Pons (tissue), 1 donor: ENCODE measurements around the gene P2RY12.
A peak's percentile ranks its signal among the peaks of the same experiment; 100 is the strongest.

ENCODE experiments used
- DNase-seq: peaks from one replicate; pipeline ENCODE4 v3.0.0-alpha.2; 2016; ENCODE audit warnings: low spot score

P2RY12 gene

GRCh38 chr3:151384741-151385174, at the start of gene P2RY12:
Gene P2RY12 (minus strand): TSS chr3:151384753. CDS start chr3:151338845, 45,908 bp downstream.
- DNase-seq, result peak; percentile 89

- no peak for DNase-seq
These were observed 48.2 kb upstream of the P2RY12 start for GRCh38 chr3:151432616-151433372.

DNA sequence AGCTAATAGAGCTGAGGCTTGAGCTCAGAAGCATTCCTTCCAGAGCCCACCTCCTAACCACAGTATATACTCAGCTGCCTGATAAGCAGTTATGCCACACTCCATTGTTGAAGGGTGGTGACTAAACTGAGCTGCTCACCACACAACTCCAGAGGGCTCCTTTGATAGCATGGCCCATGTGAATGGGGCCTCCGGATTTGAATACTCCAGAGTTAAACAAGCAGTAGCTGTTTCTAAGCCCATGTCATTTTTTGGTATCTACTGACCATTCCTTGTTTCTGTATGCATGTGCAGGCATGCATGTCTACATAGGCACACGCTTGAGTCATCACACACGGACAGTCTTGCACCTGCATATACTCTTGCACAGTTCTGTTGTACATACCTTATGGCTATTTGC, 47.4 kb upstream of the P2RY12 start:
- DNase-seq, result no peak

DNA sequence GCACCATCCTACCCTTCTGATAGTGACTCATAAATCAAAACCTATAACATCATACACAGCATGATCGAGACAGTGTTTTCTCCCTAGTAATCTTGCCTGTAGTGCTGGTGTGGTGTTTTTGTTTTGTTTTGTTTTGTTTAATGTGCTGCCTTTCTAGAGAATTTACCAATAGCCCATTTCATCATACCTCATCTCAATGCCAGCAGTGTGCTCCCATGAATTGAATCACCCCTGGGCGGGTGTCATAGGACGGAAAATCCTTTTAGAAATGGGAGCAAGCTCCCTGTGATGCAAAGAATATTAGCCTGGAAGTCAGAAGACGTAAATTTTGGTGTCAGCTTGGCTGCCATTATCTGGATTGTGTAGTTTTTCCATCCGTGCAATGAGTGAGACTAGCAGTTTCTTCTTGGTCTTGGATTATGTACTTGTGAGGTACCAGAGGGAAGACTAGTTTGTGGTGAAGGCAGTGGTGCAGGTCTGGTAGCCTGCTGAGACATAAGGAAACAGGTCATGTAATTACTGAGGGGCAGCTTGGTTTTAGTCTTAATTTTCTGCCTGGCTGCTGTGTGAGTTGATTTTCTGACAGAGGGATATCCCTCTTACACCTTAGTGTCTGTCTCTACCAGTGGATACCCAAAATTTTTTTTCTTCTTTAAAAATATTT, 46.4 kb upstream of the P2RY12 start:
- DNase-seq, result no peak

GRCh38 chr3:151428386-151428785, 43.8 kb upstream of the P2RY12 start:
- DNase-seq, result no peak

DNA sequence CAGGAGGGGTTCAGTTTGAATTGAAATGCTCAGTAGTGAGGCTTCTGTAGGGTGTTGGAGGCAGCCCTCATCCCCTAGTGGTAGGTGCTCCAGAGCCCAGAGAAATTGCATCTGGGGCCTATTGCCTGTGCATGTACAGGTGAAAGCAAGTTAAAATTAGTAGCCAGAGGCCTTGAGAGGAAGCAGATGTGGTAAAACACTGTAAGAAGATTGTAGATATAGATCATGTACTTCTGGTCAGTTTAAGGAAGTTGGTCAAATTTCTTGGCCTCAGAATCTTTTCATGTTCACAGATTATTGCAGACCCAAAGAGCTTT, 41.7 kb upstream of the P2RY12 start:
- no peak for DNase-seq

GRCh38 chr3:151425627-151426340, 41.2 kb upstream of the P2RY12 start:
- no peak for DNase-seq

GRCh38 chr3:151423091-151423490, 38.5 kb upstream of the P2RY12 start:
- DNase-seq, result no peak

GRCh38 chr3:151421938-151422337, 37.4 kb upstream of the P2RY12 start:
- no peak for DNase-seq

GRCh38 chr3:151419806-151420205, 35.3 kb upstream of the P2RY12 start:
- no peak for DNase-seq

GRCh38 chr3:151415289-151415688, 30.7 kb upstream of the P2RY12 start:
- DNase-seq, result no peak

GRCh38 chr3:151412989-151413388, 28.4 kb upstream of the P2RY12 start:
- DNase-seq, result no peak

DNA sequence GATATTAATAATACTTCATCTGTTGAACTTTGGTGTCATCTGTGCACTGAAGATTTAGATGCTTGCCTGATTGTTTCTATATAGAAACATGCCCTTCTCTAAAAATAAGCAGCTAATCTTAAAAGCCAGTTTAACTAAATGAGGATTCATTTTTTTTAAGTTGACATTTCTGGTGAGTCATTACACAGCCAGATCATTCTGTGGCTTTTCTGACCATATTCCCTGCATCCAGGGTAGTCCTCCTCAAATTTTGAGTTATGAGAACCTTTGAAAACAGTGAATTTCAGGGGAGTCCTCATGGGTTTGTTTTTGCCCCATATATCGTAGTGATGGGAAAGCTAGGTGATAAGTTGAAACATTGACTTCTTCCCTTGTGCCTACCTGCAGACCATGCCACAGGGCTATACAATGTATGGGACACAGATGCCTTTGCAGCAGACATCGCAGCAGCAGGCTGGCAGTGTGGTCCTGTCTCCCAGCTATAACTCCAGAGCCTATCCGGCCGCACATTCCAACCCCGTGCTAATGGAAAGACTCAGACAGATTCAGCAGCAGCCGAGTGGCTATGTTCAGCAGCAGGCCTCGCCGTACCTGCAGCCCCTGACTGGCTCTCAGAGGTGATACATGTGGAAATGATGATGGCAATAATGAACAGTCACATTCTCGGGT, 26.5 kb upstream of the P2RY12 start:
- DNase-seq, result no peak

GRCh38 chr3:151407928-151408327, 23.4 kb upstream of the P2RY12 start:
- DNase-seq, result no peak

- DNase-seq, result peak; percentile 30
These were observed 19.8 kb upstream of the P2RY12 start for GRCh38 chr3:151404316-151404715.

DNA sequence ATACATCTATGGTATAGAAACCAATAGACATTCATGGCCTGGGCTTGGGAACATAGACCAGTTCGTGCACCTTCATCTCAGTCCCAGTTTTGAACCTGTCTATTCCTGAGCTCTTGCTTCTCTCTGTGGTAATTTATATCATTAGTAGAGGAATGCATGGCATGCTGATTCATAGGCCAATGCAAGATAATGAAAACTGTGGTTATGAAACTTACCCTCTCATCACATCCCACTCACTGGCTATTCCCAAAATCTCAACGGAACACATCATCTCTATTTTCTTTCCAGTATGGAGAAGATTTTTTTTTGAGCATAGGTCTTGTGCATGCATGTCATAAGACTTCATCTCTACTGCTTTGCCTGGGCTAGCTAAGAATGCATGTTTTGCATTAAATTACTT, 18.7 kb upstream of the P2RY12 start:
- no peak for DNase-seq

DNA sequence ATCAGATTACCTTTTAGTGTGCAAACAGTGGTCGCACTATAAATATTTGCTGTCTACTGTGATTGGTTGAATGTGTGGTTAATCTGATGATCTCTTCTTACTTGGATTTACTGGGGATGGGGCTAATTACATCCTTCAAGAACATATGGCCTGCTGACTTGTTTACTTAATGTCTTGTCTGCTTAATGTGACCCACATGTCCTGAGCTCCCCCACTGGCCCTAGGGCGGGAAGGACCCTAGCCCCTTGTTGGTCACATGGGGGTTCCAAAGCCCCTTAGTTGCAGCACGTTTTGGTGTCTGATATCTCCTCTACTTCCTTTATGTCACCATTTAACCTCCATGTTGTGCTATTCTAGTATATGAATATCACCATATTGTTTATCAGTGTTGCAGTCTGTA, 17.8 kb upstream of the P2RY12 start:
- DNase-seq, result no peak

- no peak for DNase-seq
These were observed 15.8 kb upstream of the P2RY12 start for GRCh38 chr3:151400341-151400740.

GRCh38 chr3:151398895-151399294, 14.3 kb upstream of the P2RY12 start:
- DNase-seq, result no peak

- DNase-seq, result no peak
These were observed 11.3 kb upstream of the P2RY12 start for GRCh38 chr3:151395806-151396205.

DNA sequence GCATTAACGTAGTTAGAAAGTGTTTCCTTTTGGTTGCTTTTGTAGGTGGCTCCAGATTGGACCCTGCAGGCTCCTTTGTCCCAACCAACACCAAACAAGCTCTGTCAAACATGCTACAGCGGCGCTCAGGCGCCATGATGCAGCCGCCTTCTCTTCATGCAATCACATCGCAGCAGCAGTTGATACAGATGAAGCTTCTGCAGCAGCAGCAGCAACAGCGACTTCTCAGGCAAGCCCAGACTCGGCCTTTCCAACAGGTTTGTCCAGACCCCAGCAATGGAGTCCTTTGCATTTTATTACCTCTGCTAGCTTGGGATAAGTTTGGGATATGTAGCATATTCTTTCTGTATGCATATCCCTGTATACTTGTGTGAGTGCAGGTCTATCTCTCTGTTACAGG, 10.1 kb upstream of the P2RY12 start:
- DNase-seq, result no peak

DNA sequence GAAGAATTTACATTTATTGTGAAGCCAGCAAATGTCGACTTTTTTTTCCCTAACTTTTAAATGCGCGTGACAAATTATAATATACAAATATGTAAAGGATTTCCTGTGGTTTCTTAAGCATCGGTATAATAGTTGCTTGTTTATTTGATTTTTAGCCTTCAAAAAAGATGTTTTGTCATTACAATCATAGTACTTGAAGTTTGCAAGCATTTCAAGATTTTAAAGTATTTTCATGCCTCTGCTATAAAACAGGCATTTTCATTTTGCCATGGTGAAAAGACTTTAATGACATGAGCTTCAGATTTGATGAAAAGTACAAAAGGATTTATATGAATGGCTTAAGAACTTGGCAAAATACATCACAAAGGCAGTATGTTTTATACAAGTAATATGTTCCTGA, 9.4 kb upstream of the P2RY12 start:
- no peak for DNase-seq
